GM23338 (cell line): Measurements from ENCODE around the gene SLC35F6.

Experiments used
- CREB1 ChIP-seq: fragments of 250-450 bp; sonication (Bioruptor Pico); IDR thresholded peaks from 2 replicates; pipeline ENCODE4 v1.5.0; 2020; ENCODE audit warnings: low read depth, mild to moderate bottlenecking, moderate library complexity
- EZH2 ChIP-seq: fragments of 200-600 bp; sonication (generic); IDR thresholded peaks from one replicate; pipeline ENCODE4 v1.8.0; 2017; ENCODE audit warnings: antibody characterized with exemption, mild to moderate bottlenecking, low read depth; ENCODE audit not compliant: unreplicated experiment
- EZH2phosphoT487 ChIP-seq: fragments of 200-600 bp; sonication (generic); IDR thresholded peaks from one replicate; pipeline ENCODE4 v1.8.1; 2018; ENCODE audit warnings: antibody characterized with exemption; ENCODE audit not compliant: unreplicated experiment
- JUNB ChIP-seq: IDR thresholded peaks from one replicate; pipeline ENCODE4 v1.6.1; 2016; ENCODE audit warnings: antibody characterized with exemption; ENCODE audit not compliant: unreplicated experiment
- NANOG ChIP-seq: IDR thresholded peaks from 2 replicates; pipeline ENCODE4 v1.6.1; 2016; ENCODE audit warnings: antibody characterized with exemption, borderline replicate concordance
- POLR2AphosphoS5 ChIP-seq: IDR thresholded peaks from 2 replicates; pipeline ENCODE4 v1.6.1; 2016; ENCODE audit warnings: antibody characterized with exemption, low read depth
- ZNF114 ChIP-seq: fragments of 250-450 bp; sonication (Bioruptor Pico); IDR thresholded peaks from 2 replicates; pipeline ENCODE4 v1.5.0; 2020; ENCODE audit warnings: mild to moderate bottlenecking, moderate library complexity
- ZNF331 ChIP-seq: fragments of 250-450 bp; sonication (Bioruptor Pico); IDR thresholded peaks from 2 replicates; pipeline ENCODE4 v1.5.0; 2020; ENCODE audit warnings: low read depth, mild to moderate bottlenecking, moderate library complexity
- TF ChIP-seq, protein P1 (sequence below), 2 experiments: fragments of 200-600 bp in 1 of 2; sonication (generic) in 1 of 2; conservative IDR thresholded peaks; 2 replicates each; pipeline versions ENCODE4 v1.5.1 to v1.6.1; 2016 to 2017; ENCODE audit warnings: antibody characterized with exemption in 2 of 2, low read depth in 2 of 2, mild to moderate bottlenecking in 2 of 2, moderate library complexity in 1 of 2
- TF ChIP-seq, protein P2 (sequence below): IDR thresholded peaks from one replicate; pipeline ENCODE4 v1.6.1; 2018; ENCODE audit warnings: antibody characterized with exemption; ENCODE audit not compliant: unreplicated experiment
- TF ChIP-seq, protein P3 (sequence below): IDR thresholded peaks from 2 replicates; pipeline ENCODE4 v1.6.1; 2016; ENCODE audit warnings: antibody characterized with exemption

DNA sequence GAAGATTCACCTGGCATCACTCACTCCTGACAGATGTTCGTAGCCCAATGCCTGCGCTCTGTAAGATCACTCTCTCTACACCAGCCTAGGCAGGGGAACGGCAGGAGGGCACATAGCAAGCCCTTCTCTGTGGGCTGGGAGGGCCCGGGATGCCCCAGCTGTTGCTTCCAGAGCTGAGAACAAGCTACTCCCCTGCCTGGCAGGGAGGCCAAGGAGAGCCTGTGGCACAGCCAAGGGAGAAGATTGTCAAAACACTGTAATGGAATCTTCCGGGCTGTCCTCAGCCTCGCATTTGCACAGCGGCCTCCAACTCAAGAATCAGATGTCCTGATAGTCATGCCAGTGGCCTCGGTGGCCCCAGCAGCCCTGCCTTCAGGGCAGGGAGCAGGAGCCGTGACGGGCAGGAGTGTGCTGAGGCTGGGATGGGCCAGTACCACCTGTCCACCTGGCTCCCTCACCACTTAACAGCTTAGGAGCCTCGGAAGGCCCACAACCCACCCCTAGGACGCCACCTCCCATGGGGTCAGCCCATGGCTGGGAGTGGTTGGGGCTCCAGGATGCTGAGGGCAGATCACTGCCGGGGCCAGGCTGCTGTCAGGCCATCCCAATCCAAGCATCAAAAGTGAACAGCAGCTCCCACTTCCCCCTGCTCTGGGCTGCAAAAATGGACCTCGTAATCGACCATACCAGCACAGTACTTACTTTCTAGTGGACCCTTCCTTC, 21.9 kb upstream of the SLC35F6 start:
- TF ChIP-seq, protein P1, sequence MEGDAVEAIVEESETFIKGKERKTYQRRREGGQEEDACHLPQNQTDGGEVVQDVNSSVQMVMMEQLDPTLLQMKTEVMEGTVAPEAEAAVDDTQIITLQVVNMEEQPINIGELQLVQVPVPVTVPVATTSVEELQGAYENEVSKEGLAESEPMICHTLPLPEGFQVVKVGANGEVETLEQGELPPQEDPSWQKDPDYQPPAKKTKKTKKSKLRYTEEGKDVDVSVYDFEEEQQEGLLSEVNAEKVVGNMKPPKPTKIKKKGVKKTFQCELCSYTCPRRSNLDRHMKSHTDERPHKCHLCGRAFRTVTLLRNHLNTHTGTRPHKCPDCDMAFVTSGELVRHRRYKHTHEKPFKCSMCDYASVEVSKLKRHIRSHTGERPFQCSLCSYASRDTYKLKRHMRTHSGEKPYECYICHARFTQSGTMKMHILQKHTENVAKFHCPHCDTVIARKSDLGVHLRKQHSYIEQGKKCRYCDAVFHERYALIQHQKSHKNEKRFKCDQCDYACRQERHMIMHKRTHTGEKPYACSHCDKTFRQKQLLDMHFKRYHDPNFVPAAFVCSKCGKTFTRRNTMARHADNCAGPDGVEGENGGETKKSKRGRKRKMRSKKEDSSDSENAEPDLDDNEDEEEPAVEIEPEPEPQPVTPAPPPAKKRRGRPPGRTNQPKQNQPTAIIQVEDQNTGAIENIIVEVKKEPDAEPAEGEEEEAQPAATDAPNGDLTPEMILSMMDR (conservative IDR thresholded peaks at IDR 0.05; ENCODE audit: low read depth in 2 of 2), result no peak
- TF ChIP-seq, protein P2, sequence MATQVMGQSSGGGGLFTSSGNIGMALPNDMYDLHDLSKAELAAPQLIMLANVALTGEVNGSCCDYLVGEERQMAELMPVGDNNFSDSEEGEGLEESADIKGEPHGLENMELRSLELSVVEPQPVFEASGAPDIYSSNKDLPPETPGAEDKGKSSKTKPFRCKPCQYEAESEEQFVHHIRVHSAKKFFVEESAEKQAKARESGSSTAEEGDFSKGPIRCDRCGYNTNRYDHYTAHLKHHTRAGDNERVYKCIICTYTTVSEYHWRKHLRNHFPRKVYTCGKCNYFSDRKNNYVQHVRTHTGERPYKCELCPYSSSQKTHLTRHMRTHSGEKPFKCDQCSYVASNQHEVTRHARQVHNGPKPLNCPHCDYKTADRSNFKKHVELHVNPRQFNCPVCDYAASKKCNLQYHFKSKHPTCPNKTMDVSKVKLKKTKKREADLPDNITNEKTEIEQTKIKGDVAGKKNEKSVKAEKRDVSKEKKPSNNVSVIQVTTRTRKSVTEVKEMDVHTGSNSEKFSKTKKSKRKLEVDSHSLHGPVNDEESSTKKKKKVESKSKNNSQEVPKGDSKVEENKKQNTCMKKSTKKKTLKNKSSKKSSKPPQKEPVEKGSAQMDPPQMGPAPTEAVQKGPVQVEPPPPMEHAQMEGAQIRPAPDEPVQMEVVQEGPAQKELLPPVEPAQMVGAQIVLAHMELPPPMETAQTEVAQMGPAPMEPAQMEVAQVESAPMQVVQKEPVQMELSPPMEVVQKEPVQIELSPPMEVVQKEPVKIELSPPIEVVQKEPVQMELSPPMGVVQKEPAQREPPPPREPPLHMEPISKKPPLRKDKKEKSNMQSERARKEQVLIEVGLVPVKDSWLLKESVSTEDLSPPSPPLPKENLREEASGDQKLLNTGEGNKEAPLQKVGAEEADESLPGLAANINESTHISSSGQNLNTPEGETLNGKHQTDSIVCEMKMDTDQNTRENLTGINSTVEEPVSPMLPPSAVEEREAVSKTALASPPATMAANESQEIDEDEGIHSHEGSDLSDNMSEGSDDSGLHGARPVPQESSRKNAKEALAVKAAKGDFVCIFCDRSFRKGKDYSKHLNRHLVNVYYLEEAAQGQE, result no peak
- TF ChIP-seq POLR2AphosphoS5 (no peak), ZNF114 (CRISPR knock-in tag) (no peak), ZNF331 (CRISPR knock-in tag) (no peak), CREB1 (no peak), EZH2phosphoT487 (no peak), EZH2 (no peak), NANOG (no peak), JUNB (no peak)
- TF ChIP-seq, protein P3, sequence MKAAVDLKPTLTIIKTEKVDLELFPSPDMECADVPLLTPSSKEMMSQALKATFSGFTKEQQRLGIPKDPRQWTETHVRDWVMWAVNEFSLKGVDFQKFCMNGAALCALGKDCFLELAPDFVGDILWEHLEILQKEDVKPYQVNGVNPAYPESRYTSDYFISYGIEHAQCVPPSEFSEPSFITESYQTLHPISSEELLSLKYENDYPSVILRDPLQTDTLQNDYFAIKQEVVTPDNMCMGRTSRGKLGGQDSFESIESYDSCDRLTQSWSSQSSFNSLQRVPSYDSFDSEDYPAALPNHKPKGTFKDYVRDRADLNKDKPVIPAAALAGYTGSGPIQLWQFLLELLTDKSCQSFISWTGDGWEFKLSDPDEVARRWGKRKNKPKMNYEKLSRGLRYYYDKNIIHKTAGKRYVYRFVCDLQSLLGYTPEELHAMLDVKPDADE, result no peak
